ENCODE data around the gene STAB1. TPM values are rescaled to one million over a fixed set of nuclear protein-coding genes. Genes with fewer than 3 reads are reported as not detected.

The STAB1 gene
- total and polyA plus RNA-seq, 5 experiments from 2014 or later, result 6.1 to 9.8 TPM; not detected in 3

GRCh38 chr3:52572221-52572620 lies 77.1 kb downstream of the STAB1 start:
- POLR2A ChIA-PET, result no interaction called here

More at GRCh38 chr3:52572221-52572620, 77.1 kb downstream of the STAB1 start:
- no peak for ATAC-seq
- Mint-ChIP-seq H3K36me3 (peaks cover 4 to 66% (median 20%) of the 10 kb centered on the region in 3 donors), H3K27ac (no peak overlapping the region), H3K4me1 (peaks cover 0 to 2% (median 0%) of the 10 kb centered on the region in 4 donors), H3K9me3 (no peaks in the 10 kb centered on the region), H3K4me3 (no peak overlapping the region), H3K27me3 (no peaks in the 10 kb centered on the region)
- no peak for DNase-seq

Other genes with a start within 250 kb of the STAB1 start
- gene PPM1M, start 249.6 kb upstream of the STAB1 start, total RNA-seq, result 100 to 1,000 TPM; 108 to 114 TPM
- 100 to 1,000 TPM in 2 of 3 donors, 10 to 100 TPM in 1; 68.0 to 172 (median 106) TPM for gene PPM1M, start 249.6 kb upstream of the STAB1 start, polyA plus RNA-seq
- gene WDR82, start 216.7 kb upstream of the STAB1 start, total RNA-seq, result 100 to 1,000 TPM; 190 to 191 TPM
- gene WDR82, start 216.7 kb upstream of the STAB1 start, polyA plus RNA-seq, result 100 to 1,000 TPM; 136 to 172 (median 146) TPM
- gene GLYCTK, start 207.5 kb upstream of the STAB1 start, total RNA-seq, result 10 to 100 TPM; 39.9 to 41.5 TPM
- gene GLYCTK, start 207.5 kb upstream of the STAB1 start, polyA plus RNA-seq, result 10 to 100 TPM in 1 of 3 donors, 1 to 10 TPM in 2; 6.4 to 10.4 (median 7.6) TPM
- gene DNAH1, start 179.0 kb upstream of the STAB1 start, total RNA-seq, result 10 to 100 TPM; 39.4 to 41.4 TPM
- 1 to 10 TPM in 2 of 3 donors, under 1 TPM in 1; 0.21 to 1.3 (median 1.1) TPM for gene DNAH1, start 179.0 kb upstream of the STAB1 start, polyA plus RNA-seq
- gene BAP1, start 85.3 kb upstream of the STAB1 start, total RNA-seq, result 100 to 1,000 TPM; 105 to 106 TPM
- gene BAP1, start 85.3 kb upstream of the STAB1 start, polyA plus RNA-seq, result 10 to 100 TPM; 15.8 to 22.6 (median 16.9) TPM
- 10 to 100 TPM; 14.2 to 18.1 TPM for gene PHF7, start 84.7 kb upstream of the STAB1 start, total RNA-seq
- 1 to 10 TPM; 7.1 to 9.5 (median 7.7) TPM for gene PHF7, start 84.7 kb upstream of the STAB1 start, polyA plus RNA-seq
- gene SEMA3G, start 50.2 kb upstream of the STAB1 start, total RNA-seq, result not detected
- not detected for gene SEMA3G, start 50.2 kb upstream of the STAB1 start, polyA plus RNA-seq
- 1 to 10 TPM; 7.1 to 7.8 TPM for gene TNNC1, start 41.3 kb upstream of the STAB1 start, total RNA-seq
- gene TNNC1, start 41.3 kb upstream of the STAB1 start, polyA plus RNA-seq, result 1 to 10 TPM in 1 of 3 donors, under 1 TPM in 2; 0.60 to 1.4 (median 0.90) TPM
- 100 to 1,000 TPM; 180 to 191 TPM for gene NISCH, start 39.7 kb upstream of the STAB1 start, total RNA-seq
- gene NISCH, start 39.7 kb upstream of the STAB1 start, polyA plus RNA-seq, result 10 to 100 TPM; 17.8 to 30.1 (median 20.4) TPM
- 1 to 10 TPM; 2.3 to 3.5 TPM for gene NT5DC2, start 38.5 kb downstream of the STAB1 start, total RNA-seq
- under 1 TPM in 2 of 3 donors, not detected in 1; 0.28 to 0.34 TPM for gene NT5DC2, start 38.5 kb downstream of the STAB1 start, polyA plus RNA-seq
- 10 to 100 TPM in 1 of 2 experiments, 1 to 10 TPM in 1; 9.7 to 13.4 TPM for gene UQCC5, start 41.3 kb downstream of the STAB1 start, total RNA-seq
- 10 to 100 TPM; 29.1 to 35.1 (median 29.4) TPM for gene UQCC5, start 41.3 kb downstream of the STAB1 start, polyA plus RNA-seq
- gene PBRM1, start 190.6 kb downstream of the STAB1 start, total RNA-seq, result 10 to 100 TPM; 66.0 to 72.9 TPM
- 10 to 100 TPM; 71.8 to 81.4 (median 80.5) TPM for gene PBRM1, start 190.6 kb downstream of the STAB1 start, polyA plus RNA-seq
- gene GNL3, start 190.7 kb downstream of the STAB1 start, total RNA-seq, result 100 to 1,000 TPM; 107 to 109 TPM
- gene GNL3, start 190.7 kb downstream of the STAB1 start, polyA plus RNA-seq, result 10 to 100 TPM; 41.8 to 77.5 (median 73.2) TPM
- gene GLT8D1, start 210.5 kb downstream of the STAB1 start, total RNA-seq, result 10 to 100 TPM; 39.2 to 41.0 TPM
- gene GLT8D1, start 210.5 kb downstream of the STAB1 start, polyA plus RNA-seq, result 10 to 100 TPM; 54.8 to 67.4 (median 58.3) TPM
- 10 to 100 TPM; 80.1 to 89.9 TPM for gene SPCS1, start 210.8 kb downstream of the STAB1 start, total RNA-seq
- 100 to 1,000 TPM; 340 to 369 (median 348) TPM for gene SPCS1, start 210.8 kb downstream of the STAB1 start, polyA plus RNA-seq